Uterus (tissue), 2 donors: Measurements from ENCODE around the gene CTSL.

Experiments used
- CTCF ChIP-seq, 4 experiments: fragments of 200-600 bp in 2 of 4; fragments of 450-650 bp in 2 of 4; sonication (generic) in 2 of 4; IDR thresholded peaks; one replicate each; pipeline ENCODE4 v1.5.1; 2016 to 2019; ENCODE audit warnings: antibody characterized with exemption in 4 of 4, mild to moderate bottlenecking in 2 of 4, moderate library complexity in 1 of 4
- POLR2A ChIP-seq, 2 donors: fragments of 450-650 bp; IDR thresholded peaks; one replicate each; pipeline ENCODE4 v1.6.1; 2016; ENCODE audit warnings: antibody characterized with exemption in 2 of 2, mild to moderate bottlenecking in 1 of 2, moderate library complexity in 1 of 2

- TF ChIP-seq CTCF (IDR thresholded peaks at IDR 0.05): no peak
- TF ChIP-seq POLR2A (IDR thresholded peaks at IDR 0.05): no peak
Observed at GRCh38 chr9:87760529-87760928, 34.6 kb downstream of the CTSL start.
